Gastrocnemius medialis (tissue), 4 donors: ENCODE results near the gene COQ9. TPM values are rescaled to one million over a fixed set of nuclear protein-coding genes. Genes with fewer than 3 reads are reported as not detected.
"Not testable (repeated sequence)": the region's sequence is repeated elsewhere in the genome, so short reads cannot be mapped to it uniquely, and the experiment has no call there.

ENCODE experiments used
- ATAC-seq, 2 donors: fragments of 150-250 bp; one replicate each; pipeline ENCODE4 v1.9.1; 2016
- DNase-seq, 2 donors: peaks; one replicate each; pipeline ENCODE4 v3.0.0-alpha.2; 2019
- H3K27ac ChIP-seq, 4 donors: fragments of 200-600 bp; sonication (generic); 1 replicate in 1 of 4; 2 replicates in 3 of 4; pipeline ENCODE4 v1.5.1; 2016 to 2018; ENCODE audit warnings: mild to moderate bottlenecking in 2 of 4, moderate library complexity in 1 of 4
- H3K27me3 ChIP-seq, 3 donors: fragments of 200-600 bp; sonication (generic) in 2 of 3; 1 replicate in 1 of 3; 2 replicates in 2 of 3; pipeline versions ENCODE4 v1.5.1 to v1.6.0; 2016 to 2019; ENCODE audit warnings: mild to moderate bottlenecking in 1 of 3, moderate library complexity in 1 of 3
- H3K36me3 ChIP-seq, 2 donors: fragments of 200-600 bp; sonication (generic) in 1 of 2; one replicate each; pipeline ENCODE4 v1.5.1; 2017 to 2018
- H3K4me1 ChIP-seq, 2 donors: fragments of 200-600 bp; sonication (generic) in 1 of 2; one replicate each; pipeline ENCODE4 v1.5.1; 2016 to 2017; ENCODE audit warnings: mild to moderate bottlenecking in 2 of 2
- H3K4me3 ChIP-seq, 4 donors: fragments of 200-600 bp; sonication (generic) in 3 of 4; 1 replicate in 1 of 4; 2 replicates in 3 of 4; pipeline ENCODE4 v1.5.1; 2016 to 2019; ENCODE audit warnings: mild to moderate bottlenecking in 2 of 4
- H3K9me3 ChIP-seq, 3 donors: fragments of 200-600 bp; sonication (generic) in 2 of 3; 1 replicate in 1 of 3; 2 replicates in 2 of 3; pipeline ENCODE4 v1.5.1; 2016 to 2019
- POLR2A ChIP-seq, 2 donors: fragments of 450-650 bp; IDR thresholded peaks; one replicate each; pipeline ENCODE4 v1.6.1; 2017; ENCODE audit warnings: antibody characterized with exemption in 2 of 2, mild to moderate bottlenecking in 2 of 2, moderate library complexity in 2 of 2
- in situ Hi-C, 4 donors: fragments of 200-750 bp; cut with MboI; loops; one replicate each; pipeline versions ENCODE4 v1.15.0 to v1.8.0; 2017; ENCODE audit warnings: low sequenced_read_pairs in 4 of 4
- intact Hi-C: fragments of 100-400 bp; cut with DNase I; formaldehyde crosslinking; loops from one replicate; pipeline ENCODE4 v1.15.1; 2023; ENCODE audit warnings: low total_unique reads
- total RNA-seq, 4 donors: library from RNA; depleted of rRNA; stranded (reverse); fragments of >200 nt; gene quantifications; one replicate each; pipeline versions ENCODE4 v1.1.0 to v1.2.3, GENCODE V29; 2016
- TF ChIP-seq, protein P1 (sequence below), 5 experiments: fragments of 450-650 bp in 3 of 5; fragments of 200-600 bp in 2 of 5; sonication (generic) in 2 of 5; IDR thresholded peaks in 4 of 5; conservative IDR thresholded peaks in 1 of 5; 1 replicate in 4 of 5; 2 replicates in 1 of 5; pipeline ENCODE4 v1.5.1; 2016 to 2019; ENCODE audit warnings: antibody characterized with exemption in 5 of 5, mild to moderate bottlenecking in 3 of 5, moderate library complexity in 3 of 5

The COQ9 gene
- total RNA-seq, 4 donors from 2014 or later: 107 to 171 (median 135) TPM

DNA sequence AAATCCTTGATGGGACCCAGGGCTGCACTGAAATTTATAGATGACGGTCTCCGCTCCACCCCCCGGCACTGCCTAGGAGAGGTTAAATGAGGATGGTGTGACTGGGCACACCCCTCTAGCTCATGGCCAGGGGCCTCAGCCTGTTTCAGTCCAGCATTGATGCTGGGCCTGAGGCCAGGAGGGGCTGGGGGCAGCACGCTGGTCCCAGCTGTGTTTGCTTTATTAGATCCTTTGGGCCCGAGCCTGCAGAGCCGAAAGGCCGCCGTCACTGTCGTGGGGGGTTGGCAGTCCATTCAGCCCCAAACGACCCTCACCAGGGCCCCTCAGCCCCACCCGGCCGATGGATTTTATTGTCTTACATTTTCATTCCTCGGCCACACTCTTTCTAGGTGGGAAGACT, 49.8 kb downstream of the COQ9 start:
- no peak for ATAC-seq
- Histone ChIP-seq H3K36me3 (no peaks in the 10 kb centered on the region), H3K9me3 (no peaks in the 10 kb centered on the region), H3K4me3 (no peak overlapping the region), H3K4me1 (no peaks in the 10 kb centered on the region), H3K27me3 (no peaks in the 10 kb centered on the region), H3K27ac (no peak overlapping the region)
- TF ChIP-seq POLR2A (IDR thresholded peaks at IDR 0.05): no peak
- TF ChIP-seq, protein P1, sequence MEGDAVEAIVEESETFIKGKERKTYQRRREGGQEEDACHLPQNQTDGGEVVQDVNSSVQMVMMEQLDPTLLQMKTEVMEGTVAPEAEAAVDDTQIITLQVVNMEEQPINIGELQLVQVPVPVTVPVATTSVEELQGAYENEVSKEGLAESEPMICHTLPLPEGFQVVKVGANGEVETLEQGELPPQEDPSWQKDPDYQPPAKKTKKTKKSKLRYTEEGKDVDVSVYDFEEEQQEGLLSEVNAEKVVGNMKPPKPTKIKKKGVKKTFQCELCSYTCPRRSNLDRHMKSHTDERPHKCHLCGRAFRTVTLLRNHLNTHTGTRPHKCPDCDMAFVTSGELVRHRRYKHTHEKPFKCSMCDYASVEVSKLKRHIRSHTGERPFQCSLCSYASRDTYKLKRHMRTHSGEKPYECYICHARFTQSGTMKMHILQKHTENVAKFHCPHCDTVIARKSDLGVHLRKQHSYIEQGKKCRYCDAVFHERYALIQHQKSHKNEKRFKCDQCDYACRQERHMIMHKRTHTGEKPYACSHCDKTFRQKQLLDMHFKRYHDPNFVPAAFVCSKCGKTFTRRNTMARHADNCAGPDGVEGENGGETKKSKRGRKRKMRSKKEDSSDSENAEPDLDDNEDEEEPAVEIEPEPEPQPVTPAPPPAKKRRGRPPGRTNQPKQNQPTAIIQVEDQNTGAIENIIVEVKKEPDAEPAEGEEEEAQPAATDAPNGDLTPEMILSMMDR (IDR thresholded peaks at IDR 0.05 in 4 of 5, conservative IDR thresholded peaks at IDR 0.05 in 1 of 5): no peak
- DNase-seq: no peak
- in situ Hi-C loops (no loop called here), intact Hi-C loops (no loop called here)

DNA sequence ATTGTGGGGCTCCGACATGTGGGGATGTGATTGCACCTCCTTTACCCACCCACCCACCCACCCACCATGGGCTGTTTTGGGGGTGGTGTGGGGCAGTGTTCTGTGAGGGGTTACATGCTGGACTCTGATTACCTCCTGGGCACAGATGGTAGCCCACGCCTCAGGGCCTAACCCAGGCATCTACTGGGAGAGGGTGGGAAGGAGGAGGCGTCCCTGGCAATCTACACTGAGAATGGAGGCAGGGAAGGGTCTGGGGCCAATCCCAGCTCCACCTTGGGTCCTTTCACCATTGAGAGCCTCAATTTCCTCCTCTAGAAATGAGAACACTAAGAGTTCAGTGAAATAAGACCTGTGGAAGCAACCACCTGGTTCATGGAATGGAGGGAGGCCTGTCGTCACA, 50.8 kb downstream of the COQ9 start:
- intact Hi-C loops (no loop called here), in situ Hi-C loops (no loop called here)
- Histone ChIP-seq H3K36me3 (no peaks in the 10 kb centered on the region), H3K4me3 (no peak overlapping the region), H3K4me1 (no peaks in the 10 kb centered on the region), H3K9me3 (no peaks in the 10 kb centered on the region), H3K27ac (no peak overlapping the region), H3K27me3 (no peaks in the 10 kb centered on the region)
- TF ChIP-seq, protein P1 (IDR thresholded peaks at IDR 0.05 in 4 of 5, conservative IDR thresholded peaks at IDR 0.05 in 1 of 5): no peak
- no peak for TF ChIP-seq POLR2A (IDR thresholded peaks at IDR 0.05)
- no peak for DNase-seq
- ATAC-seq: no peak

DNA sequence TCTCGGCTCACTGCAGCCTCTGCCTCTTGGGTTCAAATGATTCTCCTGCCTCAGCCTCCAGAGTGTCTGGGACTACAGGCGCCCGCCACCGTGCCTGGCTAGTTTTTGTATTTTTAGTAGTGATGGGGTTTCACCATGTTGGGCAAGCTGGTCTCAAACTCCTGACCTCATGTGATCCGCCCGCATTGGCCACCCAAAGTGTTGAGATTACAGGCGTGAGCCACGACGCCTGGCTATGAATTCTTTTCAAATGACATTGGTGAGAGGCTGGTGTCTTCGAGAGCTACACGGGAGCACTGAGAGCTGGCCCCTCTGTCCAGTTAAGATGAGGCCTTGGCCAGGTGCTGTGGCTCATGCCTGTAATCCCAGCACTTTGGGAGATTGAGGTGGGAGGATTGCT, 52.7 kb downstream of the COQ9 start:
- H3K27me3 ChIP-seq, H3K9me3 ChIP-seq, H3K36me3 ChIP-seq, ATAC-seq, H3K27ac ChIP-seq, H3K4me1 ChIP-seq, DNase-seq, H3K4me3 ChIP-seq, in situ Hi-C loops, intact Hi-C loops: not testable (repeated sequence)

- no peak overlapping the region for H3K4me3 ChIP-seq
- intact Hi-C loops (no loop called here), in situ Hi-C loops (no loop called here)
- no peaks in the 10 kb centered on the region for H3K27me3 ChIP-seq
- H3K36me3 ChIP-seq: no peaks in the 10 kb centered on the region
- H3K4me1 ChIP-seq: no peaks in the 10 kb centered on the region
- TF ChIP-seq, protein P1 (IDR thresholded peaks at IDR 0.05 in 4 of 5, conservative IDR thresholded peaks at IDR 0.05 in 1 of 5): no peak
- no peak for TF ChIP-seq POLR2A (IDR thresholded peaks at IDR 0.05)
- DNase-seq (no peak), ATAC-seq (no peak)
- no peak overlapping the region for H3K27ac ChIP-seq
- H3K9me3 ChIP-seq: no peaks in the 10 kb centered on the region
Observed at GRCh38 chr16:57500578-57501111, 53.4 kb downstream of the COQ9 start.

DNA sequence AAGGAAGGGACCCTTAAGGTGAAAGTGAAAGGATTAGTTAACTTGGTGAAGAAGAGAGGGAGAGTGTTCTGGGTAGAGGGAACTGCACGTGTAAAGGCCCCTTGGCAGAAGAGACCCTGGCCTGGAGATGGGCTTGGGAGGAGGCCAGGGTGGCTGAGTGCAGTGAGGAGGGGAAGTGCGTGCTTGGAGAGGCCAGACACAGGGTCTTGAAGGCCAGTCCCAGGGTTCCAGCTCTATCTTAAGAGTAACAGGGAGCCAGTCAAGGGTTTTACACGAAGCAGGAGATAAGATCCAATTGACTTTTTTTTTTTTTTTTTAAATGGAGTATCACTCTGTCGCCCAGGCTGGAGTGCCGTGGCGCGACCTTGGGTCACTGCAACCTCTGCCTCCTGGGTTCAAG, 54.2 kb downstream of the COQ9 start:
- no peak overlapping the region for H3K27ac ChIP-seq
- DNase-seq: no peak
- no peaks in the 10 kb centered on the region for H3K9me3 ChIP-seq
- H3K4me3 ChIP-seq: no peak overlapping the region
- in situ Hi-C loops (no loop called here), intact Hi-C loops (no loop called here)
- H3K4me1 ChIP-seq: no peaks in the 10 kb centered on the region
- TF ChIP-seq POLR2A (IDR thresholded peaks at IDR 0.05): no peak
- TF ChIP-seq, protein P1 (IDR thresholded peaks at IDR 0.05 in 4 of 5, conservative IDR thresholded peaks at IDR 0.05 in 1 of 5): no peak
- H3K27me3 ChIP-seq: no peaks in the 10 kb centered on the region
- ATAC-seq: no peak
- no peaks in the 10 kb centered on the region for H3K36me3 ChIP-seq
